ENCODE results near the gene DEFB123.
"Not testable (repeated sequence)": the region's sequence is repeated elsewhere in the genome, so short reads cannot be mapped to it uniquely, and the experiment has no call there.

The DEFB123 gene

GRCh38 chr20:31440012-31440659 is at the start of gene DEFB123:
TSS of gene DEFB123 (plus strand) at chr20:31440632. CDS start at chr20:31440699, 67 bp downstream.
- no peak for DNase-seq

- DNase-seq: no peak
Measured at GRCh38 chr20:31392836-31393235, 47.6 kb upstream of the DEFB123 start.

GRCh38 chr20:31394900-31395299 is 45.5 kb upstream of the DEFB123 start:
- no peak for DNase-seq

- no peak for DNase-seq
Measured at GRCh38 chr20:31403886-31404285, 36.5 kb upstream of the DEFB123 start.

GRCh38 chr20:31406115-31406514 is 34.3 kb upstream of the DEFB123 start, which contains the start of gene DEFB121:
TSS of gene DEFB121 (minus strand) at chr20:31406215. CDS start at chr20:31406152, 63 bp downstream.
- no peak for DNase-seq

GRCh38 chr20:31410011-31410410 is 30.4 kb upstream of the DEFB123 start:
- no peak for DNase-seq

- no peak for DNase-seq
Measured at GRCh38 chr20:31414381-31414780, 26.1 kb upstream of the DEFB123 start.

GRCh38 chr20:31415653-31416052 is 24.8 kb upstream of the DEFB123 start:
- DNase-seq: no peak

GRCh38 chr20:31418307-31418706 is 22.1 kb upstream of the DEFB123 start:
- no peak for DNase-seq

GRCh38 chr20:31425797-31426196 is 14.6 kb upstream of the DEFB123 start:
- DNase-seq: no peak

- not testable (repeated sequence) for DNase-seq
Measured at GRCh38 chr20:31426891-31427551, 13.4 kb upstream of the DEFB123 start.

- DNase-seq: not testable (repeated sequence)
Measured at GRCh38 chr20:31427576-31427975, 12.9 kb upstream of the DEFB123 start.

GRCh38 chr20:31430568-31431115 is 9.8 kb upstream of the DEFB123 start:
- DNase-seq: no peak

GRCh38 chr20:31446084-31446819 is 5.8 kb downstream of the DEFB123 start:
- DNase-seq: no peak

GRCh38 chr20:31449511-31450414 is 9.3 kb downstream of the DEFB123 start:
- no peak for DNase-seq

GRCh38 chr20:31452575-31452974 is 12.1 kb downstream of the DEFB123 start:
- no peak for DNase-seq

- DNase-seq: no peak
Measured at GRCh38 chr20:31454361-31454760, 13.9 kb downstream of the DEFB123 start.

- DNase-seq: not testable (repeated sequence)
Measured at GRCh38 chr20:31470946-31471345, 30.5 kb downstream of the DEFB123 start.

- no peak for DNase-seq
Measured at GRCh38 chr20:31472395-31473330, 32.2 kb downstream of the DEFB123 start.
